PC-9 (cell line): Measurements from ENCODE around the gene OTOR. TPM values are rescaled to one million over a fixed set of nuclear protein-coding genes. Genes with fewer than 3 reads are reported as not detected.

Source experiments
- BruUV-seq: library from RNA; stranded (reverse); fragments of 400-500 nt; replicated peaks from 2 replicates; lab custom pipeline; 2021; lab: Mats Ljungman, UMichigan
- CTCF ChIA-PET: fragments of 300-600 bp; sonication (Branson Sonifier 250); formaldehyde crosslinking; loops from one replicate; lab custom pipeline; 2022; ENCODE audit warnings: antibody characterized with exemption; lab: Charles Lee
- POLR2A ChIA-PET: fragments of 300-600 bp; sonication (Branson Sonifier 250); formaldehyde crosslinking; loops from one replicate; lab custom pipeline; 2022; ENCODE audit warnings: antibody characterized with exemption; ENCODE audit not compliant: unreplicated experiment; lab: Charles Lee
- DNase-seq, 2 experiments: peaks; one replicate each; pipeline versions ENCODE4 v3.0.0 to v3.0.0-alpha.2; 2015 to 2022; ENCODE audit warnings: mixed read lengths in 1 of 2
- H2AFZ ChIP-seq: fragments of 200-600 bp; sonication (generic); 2 replicates; pipeline ENCODE4 v1.8.1; 2017; ENCODE audit warnings: antibody characterized with exemption
- H3F3A ChIP-seq: fragments of 200-600 bp; sonication (generic); 2 replicates; pipeline ENCODE4 v1.8.1; 2017; ENCODE audit warnings: antibody characterized with exemption, mild to moderate bottlenecking, low read depth; ENCODE audit not compliant: insufficient read depth
- H3K27ac ChIP-seq: fragments of 200-600 bp; sonication (generic); 2 replicates; pipeline ENCODE4 v1.6.1; 2016; ENCODE audit warnings: mixed run types
- H3K27me3 ChIP-seq: fragments of 200-600 bp; sonication (generic); 2 replicates; pipeline ENCODE4 v1.6.1; 2016; ENCODE audit warnings: low read depth, mixed run types; ENCODE audit not compliant: insufficient read depth
- H3K36me3 ChIP-seq: fragments of 200-600 bp; sonication (generic); 2 replicates; pipeline ENCODE4 v1.6.1; 2016; ENCODE audit warnings: low read depth, mixed run types
- H3K4me1 ChIP-seq: fragments of 200-600 bp; sonication (generic); replicated peaks from 2 replicates; pipeline ENCODE4 v1.6.1; 2016; ENCODE audit warnings: mixed run types; ENCODE audit not compliant: insufficient read depth
- H3K4me2 ChIP-seq: fragments of 200-600 bp; sonication (generic); 2 replicates; pipeline ENCODE4 v1.6.1; 2017; ENCODE audit warnings: mixed run types
- H3K4me3 ChIP-seq: fragments of 200-600 bp; sonication (generic); 2 replicates; pipeline ENCODE4 v1.6.1; 2016; ENCODE audit warnings: mixed run types
- H3K79me2 ChIP-seq: fragments of 200-600 bp; sonication (generic); 2 replicates; pipeline ENCODE4 v1.6.1; 2017; ENCODE audit warnings: low read depth, mixed run types
- H3K9me2 ChIP-seq: fragments of 200-600 bp; sonication (generic); 2 replicates; pipeline ENCODE4 v1.8.1; 2017; ENCODE audit warnings: mild to moderate bottlenecking; ENCODE audit not compliant: insufficient read depth
- H3K9me3 ChIP-seq: fragments of 200-600 bp; sonication (generic); 2 replicates; pipeline ENCODE4 v1.8.1; 2016; ENCODE audit warnings: low read depth; ENCODE audit not compliant: insufficient read depth
- H4K20me1 ChIP-seq: fragments of 200-600 bp; sonication (generic); 2 replicates; pipeline ENCODE4 v1.8.1; 2017; ENCODE audit not compliant: insufficient read depth
- CTCF ChIP-seq: fragments of 200-600 bp; sonication (generic); conservative IDR thresholded peaks from 2 replicates; pipeline ENCODE4 v1.6.1; 2017; ENCODE audit warnings: mixed run types, antibody characterized with exemption, mild to moderate bottlenecking, moderate library complexity
- EZH2 ChIP-seq: fragments of 200-600 bp; sonication (generic); IDR thresholded peaks from 2 replicates; pipeline ENCODE4 v1.8.0; 2017; ENCODE audit warnings: antibody characterized with exemption, low read depth
- intact Hi-C: fragments of 100-400 bp; cut with micrococcal nuclease; formaldehyde crosslinking; loops from one replicate; pipeline ENCODE4 v1.10.0; 2022; ENCODE audit not compliant: unreplicated experiment
- total RNA-seq: library from RNA; stranded (reverse); gene quantifications from 2 replicates; pipeline ENCODE4 v1.2.3, GENCODE V29; 2021

OTOR gene
- total RNA-seq, 1 experiment from 2014 or later = not detected

- no peak for TF ChIP-seq EZH2
- TF ChIP-seq CTCF = no peak
- Histone ChIP-seq H4K20me1 (no peaks in the 10 kb centered on the region), H3K4me3 (peak within 1 kb of the TSS; percentile 85), H3K36me3 (peaks cover 16% of the 10 kb centered on the region), H3K4me2 (peak within 1 kb of the TSS; percentile 97), H3K9me3 (0 out of 2 replicates have a peak, but pooled peaks cover 5% of the 10 kb centered on the region), H3K27ac (peak within 1 kb of the TSS; percentile 38), H2AFZ (peak within 1 kb of the TSS; percentile 94), H3K9me2 (no peaks in the 10 kb centered on the region), H3K27me3 (peaks cover 7% of the 10 kb centered on the region; the same call in 1 of the 2 replicates), H3K4me1 (peaks cover 24% of the 10 kb centered on the region), H3K79me2 (peaks cover 25% of the 10 kb centered on the region), H3F3A (peaks cover 8% of the 10 kb centered on the region; the same call in 1 of the 2 replicates)
- CTCF ChIA-PET = no interaction called here
- peak; percentile 86 to 87 for DNase-seq
- intact Hi-C loops = loop anchor here (1.0 to 5.0 kb wide), 2 partner anchors 157 to 213 kb away; partner anchors contain the start of gene KIF16B
- POLR2A ChIA-PET = no interaction called here
- TSS peak; percentile 75 for BruUV-seq
These were observed 18.3 kb upstream of the OTOR start, which contains the start of gene SNRPB2 for GRCh38 chr20:16729565-16730460. SNRPB2 (plus strand) TSS chr20:16730026; CDS start chr20:16731703, 1,677 bp downstream.

DNA sequence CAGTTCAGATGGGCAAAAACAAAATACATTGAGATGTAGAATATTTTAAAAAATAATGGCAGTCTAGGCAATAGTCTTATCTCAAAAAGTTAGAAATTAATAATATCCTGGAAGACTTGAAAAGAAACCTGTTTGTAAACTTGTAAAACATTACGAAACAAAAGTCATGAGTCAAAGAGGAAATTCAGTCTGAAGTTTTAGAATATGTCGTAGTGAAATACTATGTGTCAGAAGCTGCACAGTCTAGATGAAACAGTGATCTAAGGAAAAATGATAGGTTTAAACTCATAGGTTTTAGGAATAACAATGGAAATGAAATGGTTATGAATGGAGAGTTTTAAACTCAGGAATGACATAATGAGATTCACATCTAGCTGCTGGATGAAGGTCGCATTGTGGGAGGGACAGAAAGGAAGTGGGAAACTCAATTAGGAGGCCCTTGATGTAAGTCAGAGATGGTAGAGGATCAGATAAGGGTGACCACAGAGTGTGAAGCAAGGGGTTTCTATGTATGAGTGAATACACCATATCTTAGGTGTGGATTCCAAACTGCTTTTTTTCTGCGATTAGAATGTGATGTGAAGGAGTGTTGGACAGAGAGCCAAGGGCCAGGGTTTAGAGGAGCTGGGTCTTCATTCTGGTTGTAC, 15.5 kb upstream of the OTOR start:
- Histone ChIP-seq H3K4me3 (no peak overlapping the region), H3K36me3 (peaks cover 34% of the 10 kb centered on the region), H3K27me3 (peaks cover 3% of the 10 kb centered on the region; the same call in 1 of the 2 replicates), H3K79me2 (peaks cover 33% of the 10 kb centered on the region), H3K9me2 (no peaks in the 10 kb centered on the region), H3K4me1 (peaks cover 24% of the 10 kb centered on the region), H4K20me1 (no peaks in the 10 kb centered on the region), H3K27ac (no peak overlapping the region), H3F3A (peaks cover 8% of the 10 kb centered on the region; the same call in 1 of the 2 replicates), H3K9me3 (0 out of 2 replicates have a peak, but pooled peaks cover 5% of the 10 kb centered on the region), H3K4me2 (0 out of 2 replicates have a peak overlapping the region, but pooled peaks have one; percentile 5), H2AFZ (no peak overlapping the region)
- TF ChIP-seq EZH2 (no peak), CTCF (no peak)
- ChIA-PET POLR2A (no interaction called here), CTCF (no interaction called here)
- DNase-seq = peak in 1 of 2 experiments; percentile 55
- BruUV-seq = no TSS peak
- intact Hi-C loops = loop anchor here (5.0 kb wide), 1 partner anchor 215 kb away; no protein-coding TSS in a partner anchor

- POLR2A ChIA-PET = no interaction called here
- no peak overlapping the region for H3K27ac ChIP-seq
- H3K36me3 ChIP-seq = peaks cover 24% of the 10 kb centered on the region
- no peaks in the 10 kb centered on the region; the same call in 1 of the 2 replicates for H3K9me2 ChIP-seq
- DNase-seq = no peak
- H3K4me1 ChIP-seq = no peaks in the 10 kb centered on the region
- H3F3A ChIP-seq = no peaks in the 10 kb centered on the region
- no peaks in the 10 kb centered on the region for H4K20me1 ChIP-seq
- TF ChIP-seq EZH2 (no peak), CTCF (no peak)
- no TSS peak for BruUV-seq
- 0 out of 2 replicates have a peak, but pooled peaks cover 6% of the 10 kb centered on the region for H3K79me2 ChIP-seq
- H3K27me3 ChIP-seq = no peaks in the 10 kb centered on the region
- H2AFZ ChIP-seq = no peak overlapping the region
- CTCF ChIA-PET = no interaction called here
- H3K4me3 ChIP-seq = no peak overlapping the region
- intact Hi-C loops = no loop called here
- no peaks in the 10 kb centered on the region for H3K9me3 ChIP-seq
- no peak overlapping the region for H3K4me2 ChIP-seq
These were observed 7.6 kb upstream of the OTOR start for GRCh38 chr20:16740365-16741072.
